Measurements from ENCODE around the gene NEDD4L.

NEDD4L gene

DNA sequence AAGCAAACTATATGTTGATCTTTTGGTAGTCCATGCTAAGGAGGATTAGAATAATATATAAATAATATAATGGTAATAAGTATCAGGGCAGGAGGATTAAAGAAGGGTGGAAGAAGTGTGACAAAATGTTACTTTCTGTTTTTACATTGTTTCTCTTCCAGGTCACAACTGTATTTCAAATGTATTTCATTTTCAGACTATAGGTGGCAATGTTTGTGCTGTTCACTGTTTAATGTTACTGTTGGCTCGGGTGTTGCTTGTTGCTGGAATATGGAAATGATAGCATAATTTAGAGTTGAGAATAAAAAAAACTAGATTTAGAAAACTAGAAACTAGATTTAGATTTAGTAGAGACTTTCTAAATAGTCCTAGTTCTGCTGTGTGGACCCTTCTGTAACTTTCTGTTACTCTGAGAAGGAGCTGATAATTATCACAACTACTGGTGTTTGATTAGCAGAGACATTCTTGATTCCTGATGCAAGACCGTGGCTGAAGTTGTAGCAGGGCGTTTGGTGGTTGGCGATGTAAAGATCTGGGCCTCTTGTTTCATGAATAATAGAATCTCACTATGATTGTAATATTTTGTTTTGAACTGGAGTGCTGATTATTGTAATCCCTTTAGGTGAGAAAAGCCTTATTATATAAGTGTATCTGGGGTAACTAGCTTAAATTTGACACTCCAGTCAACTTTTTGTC lies 7.9 kb downstream of the NEDD4L start:
- DNase-seq, result no peak
- H3K27me3 ChIP-seq (ENCODE audit: insufficient read depth, low read depth, severe bottlenecking), result no peaks in the 10 kb centered on the region
- H3K4me3 ChIP-seq (ENCODE audit: low read depth, low read length), result no peak overlapping the region
- TF ChIP-seq, protein P1, sequence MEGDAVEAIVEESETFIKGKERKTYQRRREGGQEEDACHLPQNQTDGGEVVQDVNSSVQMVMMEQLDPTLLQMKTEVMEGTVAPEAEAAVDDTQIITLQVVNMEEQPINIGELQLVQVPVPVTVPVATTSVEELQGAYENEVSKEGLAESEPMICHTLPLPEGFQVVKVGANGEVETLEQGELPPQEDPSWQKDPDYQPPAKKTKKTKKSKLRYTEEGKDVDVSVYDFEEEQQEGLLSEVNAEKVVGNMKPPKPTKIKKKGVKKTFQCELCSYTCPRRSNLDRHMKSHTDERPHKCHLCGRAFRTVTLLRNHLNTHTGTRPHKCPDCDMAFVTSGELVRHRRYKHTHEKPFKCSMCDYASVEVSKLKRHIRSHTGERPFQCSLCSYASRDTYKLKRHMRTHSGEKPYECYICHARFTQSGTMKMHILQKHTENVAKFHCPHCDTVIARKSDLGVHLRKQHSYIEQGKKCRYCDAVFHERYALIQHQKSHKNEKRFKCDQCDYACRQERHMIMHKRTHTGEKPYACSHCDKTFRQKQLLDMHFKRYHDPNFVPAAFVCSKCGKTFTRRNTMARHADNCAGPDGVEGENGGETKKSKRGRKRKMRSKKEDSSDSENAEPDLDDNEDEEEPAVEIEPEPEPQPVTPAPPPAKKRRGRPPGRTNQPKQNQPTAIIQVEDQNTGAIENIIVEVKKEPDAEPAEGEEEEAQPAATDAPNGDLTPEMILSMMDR (IDR thresholded peaks at IDR 0.05; ENCODE audit: low read depth, low read length), result peak; percentile 21; the same call in 1 of the 2 replicates
- no peaks in the 10 kb centered on the region for H3K9me3 ChIP-seq (ENCODE audit: severe bottlenecking)
- H3K36me3 ChIP-seq, result peaks cover 17% of the 10 kb centered on the region
- no peak overlapping the region for H3K27ac ChIP-seq

DNA sequence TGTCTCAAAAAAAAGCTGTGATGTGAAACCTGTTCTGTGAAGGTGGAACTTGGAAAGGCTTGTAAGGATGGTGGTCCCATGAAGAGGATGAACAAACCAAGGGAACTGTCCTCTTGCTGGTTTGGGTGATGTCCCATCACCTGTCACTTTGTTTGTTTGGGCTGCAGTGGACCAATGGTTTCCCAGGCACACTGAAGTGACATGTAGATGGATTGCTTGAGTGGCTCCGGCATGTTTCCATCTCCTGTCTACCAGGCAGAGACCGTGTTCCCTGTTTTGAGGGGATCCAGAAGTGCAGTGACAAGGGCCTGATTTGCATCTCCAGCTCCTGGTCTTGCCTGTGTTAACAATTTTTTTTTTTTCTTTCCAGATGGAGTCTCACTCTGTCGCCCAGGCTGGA lies 8.9 kb downstream of the NEDD4L start:
- TF ChIP-seq, protein P1 (IDR thresholded peaks at IDR 0.05; ENCODE audit: low read depth, low read length), result no peak
- no peak for DNase-seq
- Histone ChIP-seq H3K4me3 (ENCODE audit: low read depth, low read length) (no peak overlapping the region), H3K27ac (no peak overlapping the region), H3K9me3 (ENCODE audit: severe bottlenecking) (no peaks in the 10 kb centered on the region), H3K36me3 (peaks cover 22% of the 10 kb centered on the region), H3K27me3 (ENCODE audit: insufficient read depth, low read depth, severe bottlenecking) (no peaks in the 10 kb centered on the region)

DNA sequence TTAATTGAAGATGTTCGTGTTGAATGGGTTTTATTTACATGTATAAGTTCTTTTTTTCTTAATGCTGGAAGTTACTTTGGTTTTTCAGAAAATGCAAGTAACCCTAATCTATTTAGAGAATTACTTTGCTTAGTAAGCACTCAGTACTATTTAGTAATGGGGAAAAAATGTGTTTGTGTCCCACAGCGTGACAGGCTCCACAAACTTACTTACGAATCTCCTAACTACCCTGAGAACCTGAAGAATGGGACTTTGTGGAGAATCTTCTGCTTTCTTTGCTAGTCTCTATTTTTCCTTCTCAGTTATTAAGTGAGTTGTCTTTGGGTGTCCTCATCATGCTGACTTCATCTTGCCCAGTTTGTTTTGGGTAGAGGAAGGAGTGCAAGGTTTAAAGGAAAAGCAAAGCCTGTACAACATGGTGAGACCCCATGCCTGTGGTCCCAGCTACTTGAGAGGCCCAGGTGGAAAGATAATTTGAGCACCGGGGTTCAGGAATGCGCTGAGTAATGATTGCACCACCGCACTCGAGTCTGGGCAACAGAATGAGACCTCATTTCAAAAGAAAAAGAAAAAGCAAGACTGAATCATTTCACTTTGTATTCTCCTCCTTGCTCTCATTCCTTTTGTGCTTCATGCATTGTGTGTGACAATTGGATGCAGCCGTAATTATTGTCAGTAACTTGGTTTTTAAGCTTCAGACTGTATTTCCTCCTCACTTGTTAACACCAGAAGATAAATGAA lies 10.2 kb downstream of the NEDD4L start:
- no peak for DNase-seq
- Histone ChIP-seq H3K27me3 (ENCODE audit: insufficient read depth, low read depth, severe bottlenecking) (no peaks in the 10 kb centered on the region), H3K36me3 (peaks cover 34% of the 10 kb centered on the region), H3K4me3 (ENCODE audit: low read depth, low read length) (no peak overlapping the region), H3K9me3 (ENCODE audit: severe bottlenecking) (no peaks in the 10 kb centered on the region), H3K27ac (no peak overlapping the region)
- TF ChIP-seq, protein P1 (IDR thresholded peaks at IDR 0.05; ENCODE audit: low read depth, low read length), result no peak

DNA sequence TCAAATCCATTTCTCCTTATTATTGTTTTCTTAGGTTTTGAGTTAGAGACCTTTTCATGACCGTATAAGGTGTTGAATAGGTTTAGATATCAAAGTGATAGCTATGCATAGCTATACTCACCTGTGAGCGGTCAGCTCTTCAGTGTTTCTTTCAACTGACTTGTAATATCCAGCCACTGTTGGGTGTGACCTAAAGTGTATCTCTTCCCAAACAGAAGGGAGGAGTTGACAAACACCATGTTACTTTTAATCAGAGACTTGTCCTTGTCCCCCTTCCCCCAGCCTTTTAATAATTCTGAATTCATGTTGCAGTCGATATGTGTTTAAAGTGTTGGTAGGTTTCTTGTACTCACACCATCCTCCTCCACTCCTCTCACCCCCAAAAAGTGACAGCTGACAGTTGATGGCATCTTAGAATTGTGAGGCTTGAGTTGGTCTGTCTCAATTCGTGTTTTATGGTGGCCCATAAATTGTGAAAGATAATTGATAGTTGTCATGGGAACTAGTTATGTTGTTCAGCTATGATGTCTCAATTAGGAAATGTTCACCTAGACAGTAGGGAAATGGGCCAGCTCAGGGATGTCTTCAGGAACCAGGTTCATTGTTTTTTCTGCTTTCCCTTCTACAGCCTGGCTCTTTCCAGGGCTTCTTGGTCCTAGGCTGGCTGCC lies 12.0 kb downstream of the NEDD4L start:
- Histone ChIP-seq H3K9me3 (ENCODE audit: severe bottlenecking) (peaks cover 3% of the 10 kb centered on the region), H3K27ac (no peak overlapping the region), H3K4me3 (ENCODE audit: low read depth, low read length) (no peak overlapping the region), H3K27me3 (ENCODE audit: insufficient read depth, low read depth, severe bottlenecking) (no peaks in the 10 kb centered on the region), H3K36me3 (peaks cover 40% of the 10 kb centered on the region)
- no peak for DNase-seq
- TF ChIP-seq, protein P1 (IDR thresholded peaks at IDR 0.05; ENCODE audit: low read depth, low read length), result no peak

DNA sequence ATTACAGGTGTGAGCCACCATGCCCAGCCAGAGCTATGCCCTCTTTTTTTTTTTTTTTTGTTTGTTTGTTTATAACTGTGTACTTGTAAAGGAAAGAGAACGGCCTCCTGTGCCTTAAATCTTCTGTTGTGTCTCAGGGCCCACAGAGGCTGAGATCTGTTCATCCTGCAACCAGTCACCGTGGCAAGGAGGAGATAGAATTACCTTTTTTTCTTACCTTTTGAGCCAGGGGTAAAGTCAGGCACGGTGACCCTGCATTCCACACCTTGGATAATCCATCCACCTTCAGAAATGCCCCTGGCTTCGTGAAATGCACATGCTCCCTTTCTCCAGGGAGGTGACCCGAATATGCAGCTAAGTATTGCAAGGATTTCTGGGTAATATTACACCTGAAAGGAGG lies 12.8 kb downstream of the NEDD4L start:
- H3K27ac ChIP-seq, result no peak overlapping the region
- H3K9me3 ChIP-seq (ENCODE audit: severe bottlenecking), result peaks cover 3% of the 10 kb centered on the region
- no peak for DNase-seq
- no peaks in the 10 kb centered on the region for H3K27me3 ChIP-seq (ENCODE audit: insufficient read depth, low read depth, severe bottlenecking)
- TF ChIP-seq, protein P1 (IDR thresholded peaks at IDR 0.05; ENCODE audit: low read depth, low read length), result no peak
- H3K36me3 ChIP-seq, result peaks cover 40% of the 10 kb centered on the region
- no peak overlapping the region for H3K4me3 ChIP-seq (ENCODE audit: low read depth, low read length)

Measured in WERI-Rb-1 (cell line).